CD14-positive monocyte (primary cell): Measurements from ENCODE around the gene RAB40C. TPM values are rescaled to one million over a fixed set of nuclear protein-coding genes. Genes with fewer than 3 reads are reported as not detected.

Experiments used
- DNase-seq, 3 donors: peaks; one replicate each; pipeline ENCODE4 v3.0.0-alpha.2; 2011 to 2022
- H2AFZ ChIP-seq: 2 replicates; pipeline ENCODE4 v1.6.0; 2012; ENCODE audit warnings: mild to moderate bottlenecking, low read depth, low read length, inconsistent platforms; ENCODE audit not compliant: insufficient read depth, poor library complexity, severe bottlenecking
- H3K27ac ChIP-seq, 2 donors: 1 replicate in 1 of 2; 2 replicates in 1 of 2; pipeline ENCODE4 v1.5.1; 2012 to 2013; ENCODE audit warnings: low read length in 2 of 2, control low read depth in 1 of 2, inconsistent platforms in 1 of 2, low read depth in 1 of 2, mild to moderate bottlenecking in 1 of 2
- H3K27me3 ChIP-seq, 2 donors: one replicate each; pipeline versions ENCODE4 v1.6.0 to v1.6.1; 2011 to 2013; ENCODE audit warnings: low read length in 2 of 2; ENCODE audit not compliant: control insufficient read depth in 2 of 2, insufficient read depth in 2 of 2
- H3K36me3 ChIP-seq, 2 donors: replicated peaks in 1 of 2; 1 replicate in 1 of 2; 2 replicates in 1 of 2; pipeline versions ENCODE4 v1.5.1 to v1.6.1; 2012 to 2013; ENCODE audit warnings: low read length in 2 of 2, control low read depth in 1 of 2, inconsistent platforms in 1 of 2, mild to moderate bottlenecking in 1 of 2; ENCODE audit not compliant: insufficient read depth in 2 of 2, control insufficient read depth in 1 of 2
- H3K4me1 ChIP-seq, 2 donors: 1 replicate in 1 of 2; 2 replicates in 1 of 2; pipeline versions ENCODE4 v1.5.1 to v1.6.1; 2012 to 2013; ENCODE audit warnings: low read length in 2 of 2, control low read depth in 1 of 2, inconsistent platforms in 1 of 2, mild to moderate bottlenecking in 1 of 2, moderate library complexity in 1 of 2; ENCODE audit not compliant: insufficient read depth in 2 of 2, control insufficient read depth in 1 of 2
- H3K4me2 ChIP-seq: replicated peaks from 2 replicates; pipeline ENCODE3; 2012; ENCODE audit warnings: low read length, moderate library complexity, mild to moderate bottlenecking; ENCODE audit not compliant: poor library complexity, severe bottlenecking; ENCODE audit errors: extremely low read depth
- H3K4me3 ChIP-seq, 3 experiments: fragments of 200-600 bp in 1 of 3; sonication (generic) in 1 of 3; replicated peaks in 1 of 3; 1 replicate in 2 of 3; 2 replicates in 1 of 3; pipeline ENCODE4 v1.5.1; 2011 to 2013; ENCODE audit warnings: low read length in 3 of 3, mild to moderate bottlenecking in 3 of 3, control low read depth in 2 of 3, low read depth in 2 of 3, inconsistent platforms in 1 of 3, moderate library complexity in 1 of 3
- H3K79me2 ChIP-seq: 2 replicates; pipeline ENCODE4 v1.6.0; 2012; ENCODE audit warnings: mild to moderate bottlenecking, control low read depth, inconsistent platforms, low read length, moderate library complexity; ENCODE audit not compliant: insufficient read depth
- H3K9ac ChIP-seq: 2 replicates; pipeline ENCODE4 v1.6.0; 2017; ENCODE audit warnings: low read length, mild to moderate bottlenecking; ENCODE audit not compliant: insufficient read depth, poor library complexity, severe bottlenecking
- H3K9me3 ChIP-seq, 2 donors: replicated peaks in 1 of 2; 1 replicate in 1 of 2; 2 replicates in 1 of 2; pipeline versions ENCODE4 v1.5.1 to v1.6.1; 2012 to 2013; ENCODE audit warnings: low read length in 2 of 2, control low read depth in 1 of 2; ENCODE audit not compliant: control insufficient read depth in 1 of 2, insufficient read depth in 1 of 2
- H4K20me1 ChIP-seq: 2 replicates; pipeline ENCODE4 v1.6.0; 2012; ENCODE audit warnings: mild to moderate bottlenecking, low read length, control low read depth, moderate library complexity; ENCODE audit not compliant: insufficient read depth
- H3K27ac Mint-ChIP-seq, 7 donors: one replicate each; pipeline ENCODE4 v1.8.0; 2020; ENCODE audit warnings: mild to moderate bottlenecking in 7 of 7, mixed read lengths in 7 of 7, moderate library complexity in 6 of 7, inconsistent platforms in 2 of 7
- H3K27me3 Mint-ChIP-seq, 3 donors: one replicate each; pipeline ENCODE4 v1.8.0; 2021 to 2022; ENCODE audit warnings: low read depth in 3 of 3, mild to moderate bottlenecking in 3 of 3, mixed read lengths in 3 of 3, moderate library complexity in 3 of 3, inconsistent platforms in 1 of 3
- H3K36me3 Mint-ChIP-seq, 2 donors: one replicate each; pipeline ENCODE4 v1.8.0; 2020; ENCODE audit warnings: mixed read lengths in 2 of 2, inconsistent platforms in 1 of 2, mild to moderate bottlenecking in 1 of 2
- H3K4me1 Mint-ChIP-seq: one replicate; pipeline ENCODE4 v1.8.0; 2020; ENCODE audit warnings: mild to moderate bottlenecking, mixed read lengths
- H3K4me3 Mint-ChIP-seq, 2 donors: one replicate each; pipeline ENCODE4 v1.8.0; 2020; ENCODE audit warnings: mild to moderate bottlenecking in 2 of 2, mixed read lengths in 2 of 2, moderate library complexity in 1 of 2
- H3K9me3 Mint-ChIP-seq, 7 donors: one replicate each; pipeline ENCODE4 v1.8.0; 2020 to 2022; ENCODE audit warnings: mixed read lengths in 7 of 7, mild to moderate bottlenecking in 6 of 7, moderate library complexity in 6 of 7, inconsistent platforms in 2 of 7
- CTCF ChIP-seq: fragments of 200-600 bp; IDR thresholded peaks from one replicate; pipeline ENCODE4 v1.8.0; 2022; ENCODE audit warnings: antibody characterized with exemption, mild to moderate bottlenecking
- WGBS: methylation state at CpG from one replicate; pipeline ENCODE4 v1.1.5; 2013; ENCODE audit warnings: missing lambda C conversion rate; ENCODE audit not compliant: insufficient coverage; 5-methylcytosine and 5-hydroxymethylcytosine counted together
- intact Hi-C, 2 donors: fragments of 100-400 bp; cut with micrococcal nuclease; formaldehyde crosslinking; loops; one replicate each; pipeline versions ENCODE4 v1.15.0 to v1.15.1; 2023
- polyA plus RNA-seq, 3 donors: library from polyadenylated mRNA; depleted of rRNA in 1 of 3; unstranded in 2 of 3; stranded (reverse) in 1 of 3; fragments of 300-500 nt in 2 of 3; fragments of >200 nt in 1 of 3; fragmentation: Illumina TruSeq in 2 of 3; gene quantifications; 1 replicate in 2 of 3; 2 replicates in 1 of 3; pipeline ENCODE4 v1.2.3, GENCODE V29; 2012 to 2021

Gene RAB40C
- polyA plus RNA-seq, 3 donors = 10.0 to 22.6 (median 10.9) TPM

GRCh38 chr16:559411-560203 is 30.3 kb upstream of the RAB40C start:
- Histone ChIP-seq H3K36me3 (no peaks in the 10 kb centered on the region), H3K4me2 (no peak overlapping the region), H3K27ac (no peak overlapping the region), H3K79me2 (no peaks in the 10 kb centered on the region), H3K4me3 (no peak overlapping the region), H3K27me3 (peaks cover 7 to 31% of the 10 kb centered on the region in 2 donors), H3K4me1 (no peaks in the 10 kb centered on the region), H3K9ac (no peak overlapping the region), H2AFZ (no peak overlapping the region), H3K9me3 (no peaks in the 10 kb centered on the region), H4K20me1 (no peaks in the 10 kb centered on the region)
- Mint-ChIP-seq H3K36me3 (no peaks in the 10 kb centered on the region), H3K27ac (no peak overlapping the region), H3K9me3 (peaks cover 0 to 3% (median 1%) of the 10 kb centered on the region in 7 donors), H3K4me3 (peak overlapping the region in 1 of 2 donors; percentile 35), H3K27me3 (peaks cover 25 to 47% (median 45%) of the 10 kb centered on the region in 3 donors), H3K4me1 (no peaks in the 10 kb centered on the region)
- no peak for DNase-seq
- 11% methylated on average over 59 of the region's 62 CpGs for WGBS
- no peak for TF ChIP-seq CTCF
- intact Hi-C loops = no loop called here

GRCh38 chr16:560204-560700 is 29.6 kb upstream of the RAB40C start, which contains the start of gene PRR35:
PRR35 (plus strand) TSS chr16:560394; CDS start chr16:563295, 2,901 bp downstream.
- peak within 1 kb of the TSS in 1 of 2 donors; percentile 35 for H3K4me3 Mint-ChIP-seq
- Histone ChIP-seq H3K36me3 (no peaks in the 10 kb centered on the region), H3K79me2 (no peaks in the 10 kb centered on the region), H3K4me3 (no peak within 1 kb of the TSS), H3K4me1 (no peaks in the 10 kb centered on the region), H3K27me3 (peaks cover 7 to 31% of the 10 kb centered on the region in 2 donors), H4K20me1 (no peaks in the 10 kb centered on the region), H3K9ac (no peak within 1 kb of the TSS), H2AFZ (no peak within 1 kb of the TSS), H3K9me3 (no peaks in the 10 kb centered on the region), H3K4me2 (no peak within 1 kb of the TSS), H3K27ac (no peak within 1 kb of the TSS)
- peaks cover 0 to 3% (median 1%) of the 10 kb centered on the region in 7 donors for H3K9me3 Mint-ChIP-seq
- DNase-seq = no peak
- no peak for TF ChIP-seq CTCF
- intact Hi-C loops = no loop called here
- 2% methylated on average over 81 of the region's 84 CpGs for WGBS
- no peaks in the 10 kb centered on the region for H3K36me3 Mint-ChIP-seq
- peaks cover 25 to 47% (median 45%) of the 10 kb centered on the region in 3 donors for H3K27me3 Mint-ChIP-seq
- H3K27ac Mint-ChIP-seq = no peak within 1 kb of the TSS
- H3K4me1 Mint-ChIP-seq = no peaks in the 10 kb centered on the region
